ENCODE data around the gene ERBB3. TPM values are rescaled to one million over a fixed set of nuclear protein-coding genes. Genes with fewer than 3 reads are reported as not detected.

Gene ERBB3
- total RNA-seq, 4 donors from 2014 or later: 0.77 to 29.0 (median 6.5) TPM

DNA sequence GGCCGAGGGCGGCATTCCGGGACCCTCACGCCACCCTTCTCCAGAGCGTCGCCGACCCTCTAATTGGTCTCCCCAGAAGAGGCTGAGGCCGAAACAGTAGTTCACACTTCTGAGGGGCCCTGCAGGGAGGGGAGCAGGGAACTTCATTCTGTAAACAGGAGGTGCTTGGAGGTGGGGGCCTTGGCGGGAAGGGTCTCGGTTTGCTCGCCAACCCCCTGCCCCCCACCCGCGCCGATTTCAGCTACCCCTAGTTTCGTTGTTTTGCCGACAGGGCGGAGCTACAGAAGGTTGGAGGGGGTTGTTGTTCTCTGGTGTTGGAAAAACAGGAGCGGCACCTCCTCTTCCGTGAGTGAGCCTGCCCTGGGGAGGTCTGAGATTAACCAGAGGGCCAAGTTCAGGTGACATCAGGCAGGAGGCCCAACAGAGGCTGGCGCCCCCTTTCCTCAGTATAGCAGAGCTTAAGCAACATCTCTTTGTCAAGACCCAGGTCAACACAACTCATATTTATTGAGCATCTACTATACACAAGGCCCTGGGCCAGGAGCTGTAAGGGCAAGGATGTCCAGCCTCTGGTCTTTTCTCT, 682 bp downstream of the ERBB3 start:
- no peaks in the 10 kb centered on the region for H3K9me3 ChIP-seq
- intact Hi-C loops (cut with DNase I; ENCODE audit: low total_unique reads): no loop called here
- no peak for TF ChIP-seq POLR2A (IDR thresholded peaks at IDR 0.05)
- TF ChIP-seq, protein P1, sequence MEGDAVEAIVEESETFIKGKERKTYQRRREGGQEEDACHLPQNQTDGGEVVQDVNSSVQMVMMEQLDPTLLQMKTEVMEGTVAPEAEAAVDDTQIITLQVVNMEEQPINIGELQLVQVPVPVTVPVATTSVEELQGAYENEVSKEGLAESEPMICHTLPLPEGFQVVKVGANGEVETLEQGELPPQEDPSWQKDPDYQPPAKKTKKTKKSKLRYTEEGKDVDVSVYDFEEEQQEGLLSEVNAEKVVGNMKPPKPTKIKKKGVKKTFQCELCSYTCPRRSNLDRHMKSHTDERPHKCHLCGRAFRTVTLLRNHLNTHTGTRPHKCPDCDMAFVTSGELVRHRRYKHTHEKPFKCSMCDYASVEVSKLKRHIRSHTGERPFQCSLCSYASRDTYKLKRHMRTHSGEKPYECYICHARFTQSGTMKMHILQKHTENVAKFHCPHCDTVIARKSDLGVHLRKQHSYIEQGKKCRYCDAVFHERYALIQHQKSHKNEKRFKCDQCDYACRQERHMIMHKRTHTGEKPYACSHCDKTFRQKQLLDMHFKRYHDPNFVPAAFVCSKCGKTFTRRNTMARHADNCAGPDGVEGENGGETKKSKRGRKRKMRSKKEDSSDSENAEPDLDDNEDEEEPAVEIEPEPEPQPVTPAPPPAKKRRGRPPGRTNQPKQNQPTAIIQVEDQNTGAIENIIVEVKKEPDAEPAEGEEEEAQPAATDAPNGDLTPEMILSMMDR (IDR thresholded peaks at IDR 0.05): no peak
- no peak for DNase-seq
- H3K36me3 ChIP-seq: no peaks in the 10 kb centered on the region
- no peaks in the 10 kb centered on the region for H3K27me3 ChIP-seq
- peaks cover 0 to 4% of the 10 kb centered on the region in 2 donors for H3K4me1 ChIP-seq
- peak overlapping the region in 1 of 2 donors; percentile 49 for H3K27ac ChIP-seq
- peak overlapping the region; percentile 45 to 46 for H3K4me3 ChIP-seq

GRCh38 chr12:56081393-56082347, 1.7 kb downstream of the ERBB3 start:
- Histone ChIP-seq H3K4me3 (no peak overlapping the region), H3K36me3 (no peaks in the 10 kb centered on the region), H3K27ac (no peak overlapping the region), H3K4me1 (peaks cover 0 to 4% of the 10 kb centered on the region in 2 donors), H3K27me3 (no peaks in the 10 kb centered on the region), H3K9me3 (no peaks in the 10 kb centered on the region)
- DNase-seq: no peak
- intact Hi-C loops (cut with DNase I; ENCODE audit: low total_unique reads): no loop called here
- TF ChIP-seq, protein P1 (IDR thresholded peaks at IDR 0.05): no peak
- TF ChIP-seq POLR2A (IDR thresholded peaks at IDR 0.05): no peak

DNA sequence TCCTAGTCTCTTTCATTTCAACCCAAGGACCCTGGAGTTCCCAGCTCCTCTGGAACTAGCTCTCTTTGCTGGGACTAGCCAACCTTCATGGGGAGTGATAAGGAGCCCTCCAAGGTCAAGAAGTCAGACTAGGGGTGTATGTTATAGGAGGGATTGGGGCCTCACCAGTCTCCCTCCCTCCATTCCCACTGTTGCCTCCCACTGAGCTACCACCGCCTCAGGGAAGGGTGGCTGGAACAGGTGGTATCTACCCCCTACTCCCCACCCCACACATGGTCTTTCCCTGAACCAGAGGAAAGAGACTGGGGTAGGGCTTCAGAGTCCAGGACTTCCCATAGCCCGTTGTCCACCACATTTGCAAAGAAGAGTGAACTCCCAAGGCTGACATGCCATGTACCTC, 2.4 kb downstream of the ERBB3 start:
- no peak for TF ChIP-seq POLR2A (IDR thresholded peaks at IDR 0.05)
- TF ChIP-seq, protein P1 (IDR thresholded peaks at IDR 0.05): no peak
- Histone ChIP-seq H3K27ac (no peak overlapping the region), H3K36me3 (no peaks in the 10 kb centered on the region), H3K9me3 (no peaks in the 10 kb centered on the region), H3K4me1 (peaks cover 0 to 4% of the 10 kb centered on the region in 2 donors), H3K4me3 (no peak overlapping the region), H3K27me3 (no peaks in the 10 kb centered on the region)
- intact Hi-C loops (cut with DNase I; ENCODE audit: low total_unique reads): no loop called here
- DNase-seq: no peak

DNA sequence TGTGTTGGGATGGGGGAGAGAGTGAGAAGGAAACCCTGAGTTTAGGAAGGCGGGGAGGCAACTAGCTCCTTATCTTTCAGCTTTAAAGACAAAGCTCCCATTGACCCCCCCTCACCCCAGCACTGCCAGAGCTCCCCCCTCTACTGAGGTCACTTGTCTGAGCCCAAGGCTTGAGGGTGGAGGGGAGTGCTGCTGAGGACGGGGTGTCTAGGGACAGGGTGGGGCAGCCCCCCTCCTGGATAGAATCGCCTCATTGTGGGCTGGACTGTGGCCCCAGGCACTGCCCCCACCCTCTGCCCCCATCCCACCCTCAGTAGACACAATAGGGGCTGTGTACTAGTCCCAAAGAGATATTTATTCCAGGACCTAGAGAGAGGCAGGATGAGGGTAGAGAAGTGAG, 3.0 kb downstream of the ERBB3 start:
- TF ChIP-seq, protein P1 (IDR thresholded peaks at IDR 0.05): no peak
- TF ChIP-seq POLR2A (IDR thresholded peaks at IDR 0.05): no peak
- Histone ChIP-seq H3K9me3 (no peaks in the 10 kb centered on the region), H3K36me3 (no peaks in the 10 kb centered on the region), H3K27me3 (no peaks in the 10 kb centered on the region), H3K4me3 (no peak overlapping the region), H3K4me1 (peaks cover 0 to 4% of the 10 kb centered on the region in 2 donors), H3K27ac (no peak overlapping the region)
- intact Hi-C loops (cut with DNase I; ENCODE audit: low total_unique reads): no loop called here
- DNase-seq: no peak

DNA sequence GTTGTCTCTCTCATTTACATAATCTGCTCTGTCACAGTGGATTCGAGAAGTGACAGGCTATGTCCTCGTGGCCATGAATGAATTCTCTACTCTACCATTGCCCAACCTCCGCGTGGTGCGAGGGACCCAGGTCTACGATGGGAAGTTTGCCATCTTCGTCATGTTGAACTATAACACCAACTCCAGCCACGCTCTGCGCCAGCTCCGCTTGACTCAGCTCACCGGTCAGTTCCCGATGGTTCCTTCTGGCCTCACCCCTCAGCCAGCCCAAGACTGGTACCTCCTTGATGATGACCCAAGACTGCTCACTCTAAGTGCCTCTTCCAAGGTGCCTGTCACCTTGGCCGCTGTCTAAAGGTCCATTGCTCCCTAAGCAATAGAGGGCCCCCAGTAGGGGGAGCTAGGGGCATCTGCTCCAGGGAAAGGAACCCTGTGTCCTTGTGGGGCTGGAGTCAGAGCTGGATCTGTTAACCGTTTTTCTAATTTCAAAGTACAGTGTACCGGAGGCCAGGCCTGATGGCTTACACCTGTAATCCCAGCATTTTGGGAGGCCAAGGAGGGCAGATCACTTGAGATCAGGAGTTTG, 5.1 kb downstream of the ERBB3 start:
- H3K4me3 ChIP-seq: no peak overlapping the region
- H3K4me1 ChIP-seq: peaks cover 0 to 3% of the 10 kb centered on the region in 2 donors
- H3K27me3 ChIP-seq: no peaks in the 10 kb centered on the region
- H3K9me3 ChIP-seq: no peaks in the 10 kb centered on the region
- no peaks in the 10 kb centered on the region for H3K36me3 ChIP-seq
- no peak for TF ChIP-seq POLR2A (IDR thresholded peaks at IDR 0.05)
- TF ChIP-seq, protein P1 (IDR thresholded peaks at IDR 0.05): no peak
- intact Hi-C loops (cut with DNase I; ENCODE audit: low total_unique reads): no loop called here
- H3K27ac ChIP-seq: no peak overlapping the region
- DNase-seq: no peak
